Skin epidermis (tissue), 12 donors: Measurements from ENCODE around the gene MACROD2.

Experiments
- H3K27ac ChIP-seq, 21 experiments: fragments of 200-600 bp; sonication (generic) in 11 of 21; one replicate each; pipeline ENCODE4 v1.5.0; 2020; ENCODE audit warnings: mild to moderate bottlenecking in 3 of 21, inconsistent platforms in 2 of 21, moderate library complexity in 2 of 21
- H3K4me3 ChIP-seq, 7 experiments: fragments of 200-600 bp; sonication (generic) in 2 of 7; one replicate each; pipeline ENCODE4 v1.5.0; 2020; ENCODE audit warnings: inconsistent platforms in 2 of 7, mild to moderate bottlenecking in 2 of 7, moderate library complexity in 1 of 7

MACROD2 gene

DNA sequence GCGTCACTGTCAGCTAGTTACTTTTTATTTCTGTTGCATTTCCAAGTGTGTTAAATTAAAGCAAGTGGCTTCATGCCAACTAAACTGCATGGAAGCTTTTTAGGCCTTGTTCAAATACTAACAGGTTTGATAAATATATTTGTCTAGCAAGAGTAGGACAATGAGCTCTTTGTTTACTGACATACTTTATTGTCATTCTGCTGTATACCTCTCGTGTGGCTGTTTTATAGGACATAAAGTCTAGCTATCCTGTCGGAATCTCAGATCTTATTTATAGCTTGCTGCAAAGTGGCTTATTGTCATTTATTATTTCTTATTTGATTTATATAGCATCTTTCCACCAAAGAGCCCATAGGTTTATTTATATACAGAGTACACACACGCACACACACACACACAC, 1866.9 kb downstream of the MACROD2 start:
- Histone ChIP-seq H3K4me3 (no peak overlapping the region), H3K27ac (no peak overlapping the region)

DNA sequence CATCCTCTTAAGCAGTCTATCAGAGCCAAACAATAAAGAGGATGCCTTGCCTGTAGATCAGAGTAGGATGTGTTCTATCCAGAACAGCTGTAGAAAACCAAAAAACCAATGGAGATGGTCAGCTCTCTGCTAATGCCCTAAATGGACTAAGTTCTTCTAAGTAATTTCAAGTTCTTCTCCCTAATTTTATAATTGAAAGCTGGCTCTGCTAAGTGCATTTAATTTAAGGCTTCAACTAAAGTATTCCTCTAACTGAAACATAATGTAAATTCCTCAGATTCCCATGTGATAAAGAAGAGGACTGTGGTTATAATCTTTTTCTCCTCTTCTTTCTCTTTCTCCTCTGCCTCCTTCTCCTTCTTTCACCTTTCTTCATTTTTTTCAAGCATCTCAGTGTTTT, 1868.4 kb downstream of the MACROD2 start:
- Histone ChIP-seq H3K27ac (no peak overlapping the region), H3K4me3 (no peak overlapping the region)

DNA sequence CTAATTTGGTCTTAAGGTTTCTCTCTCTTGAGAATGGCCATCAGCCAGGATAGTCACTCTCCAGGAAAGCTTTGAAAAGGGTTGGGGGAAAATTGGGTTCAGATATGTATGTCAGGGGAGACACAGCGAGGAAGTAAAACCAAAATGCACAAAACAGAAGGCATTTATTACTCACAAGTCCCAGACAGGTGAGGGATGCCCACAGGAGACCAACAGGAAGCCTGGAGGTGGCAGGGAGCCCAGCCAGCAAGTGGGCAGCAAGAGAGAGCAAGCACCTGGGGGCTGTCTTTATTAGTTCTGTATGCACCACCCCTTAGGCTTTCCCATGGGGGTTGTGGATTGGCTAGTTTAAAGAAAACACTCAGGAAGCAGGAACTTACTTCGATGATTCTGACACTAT, 1870.2 kb downstream of the MACROD2 start:
- Histone ChIP-seq H3K4me3 (no peak overlapping the region), H3K27ac (no peak overlapping the region)

DNA sequence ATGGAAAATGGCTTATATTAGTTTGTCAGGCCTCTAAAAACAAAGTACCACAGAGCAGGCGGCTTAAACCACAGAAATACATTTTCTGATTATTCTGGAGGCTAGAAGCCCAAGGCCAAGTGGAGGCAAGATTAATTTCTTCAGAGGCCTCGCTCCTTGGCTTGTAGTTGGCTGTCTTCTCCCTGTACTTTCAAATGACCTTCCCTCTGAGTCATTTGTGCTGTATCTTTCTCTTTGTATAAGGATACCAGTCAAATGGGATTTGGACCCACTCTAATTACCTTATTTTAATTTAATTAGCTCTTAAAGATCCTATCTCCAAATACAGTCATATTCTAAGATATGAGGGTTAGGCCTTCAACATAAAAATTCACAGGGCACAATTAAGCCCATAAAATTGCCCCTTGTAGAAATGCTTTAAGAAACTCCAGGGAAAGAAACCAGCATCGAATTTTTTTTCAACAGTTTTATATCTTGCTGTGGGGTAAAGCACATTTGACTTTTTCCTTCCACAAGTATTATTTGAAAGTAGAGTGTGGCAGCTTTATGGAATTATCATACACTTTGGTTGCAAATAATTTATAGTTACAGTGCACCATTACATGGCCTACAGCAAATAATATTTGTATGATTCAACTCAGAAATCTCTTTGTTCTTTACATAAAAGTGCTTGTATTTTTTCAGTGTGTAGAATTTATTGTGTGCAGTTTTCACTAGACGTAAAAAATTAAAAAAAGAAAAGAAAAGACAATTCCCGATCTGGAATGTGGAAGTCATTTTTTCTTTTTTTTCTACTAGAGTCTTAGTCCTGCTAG, 1871.8 kb downstream of the MACROD2 start:
- Histone ChIP-seq H3K4me3 (no peak overlapping the region), H3K27ac (no peak overlapping the region)

DNA sequence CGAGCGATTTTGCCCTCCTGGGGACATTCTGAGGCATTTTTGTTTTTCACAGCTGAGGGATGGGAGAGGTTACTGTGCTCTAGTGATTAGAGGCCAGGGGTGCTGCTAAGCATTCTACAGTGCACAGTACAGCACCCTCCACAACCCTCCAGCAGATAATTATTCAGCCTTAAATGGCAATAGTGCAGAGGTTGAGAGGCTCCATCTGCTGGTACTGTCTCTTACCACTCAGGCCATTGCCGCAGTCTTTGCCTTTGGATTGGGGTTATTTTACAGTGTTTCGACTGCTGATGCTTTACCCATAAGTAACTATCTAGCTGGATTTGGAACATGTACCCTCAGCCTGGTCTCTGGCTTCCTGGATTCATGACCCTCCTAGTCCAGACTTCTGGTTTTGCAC, 1872.6 kb downstream of the MACROD2 start:
- Histone ChIP-seq H3K27ac (no peak overlapping the region), H3K4me3 (no peak overlapping the region)

DNA sequence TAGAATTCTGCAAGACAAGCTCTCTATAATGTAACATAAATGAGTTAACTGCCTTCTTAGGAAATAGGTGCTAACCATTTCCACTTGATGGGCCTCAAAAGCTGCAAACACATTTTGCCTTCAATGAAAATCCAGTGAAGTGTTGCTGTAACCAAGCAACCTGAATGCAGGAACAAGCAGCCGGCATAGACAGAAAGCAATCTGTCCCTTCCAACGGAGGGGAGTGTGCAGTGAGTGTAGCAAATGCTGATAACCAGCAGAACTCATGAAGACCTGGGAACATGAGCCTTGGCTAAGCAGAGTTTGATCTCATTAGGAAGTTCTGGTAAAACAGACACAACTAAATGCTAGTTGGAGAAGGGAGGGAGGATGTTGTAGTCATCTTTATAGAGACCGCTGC, 1880.1 kb downstream of the MACROD2 start:
- H3K27ac ChIP-seq = no peak overlapping the region
- no peak overlapping the region for H3K4me3 ChIP-seq

DNA sequence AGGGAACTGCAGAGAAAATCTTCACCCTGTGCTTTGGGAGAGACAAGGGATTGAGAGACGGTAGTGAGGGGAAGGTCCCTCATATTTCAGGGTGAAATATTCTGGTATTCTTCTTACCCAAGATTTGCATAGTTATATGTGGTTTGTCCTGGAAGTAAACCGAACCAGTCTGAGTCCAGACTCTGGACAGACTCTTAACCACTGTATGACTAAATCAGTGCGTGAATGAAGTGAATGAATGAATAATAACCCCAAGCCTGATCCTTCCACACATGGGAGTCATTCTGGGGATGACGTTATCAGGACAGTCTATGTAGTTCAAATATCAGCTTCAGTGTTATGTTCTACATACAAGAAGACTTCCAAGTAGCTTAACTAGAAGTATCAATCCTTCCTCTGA, 1887.2 kb downstream of the MACROD2 start:
- no peak overlapping the region for H3K27ac ChIP-seq

DNA sequence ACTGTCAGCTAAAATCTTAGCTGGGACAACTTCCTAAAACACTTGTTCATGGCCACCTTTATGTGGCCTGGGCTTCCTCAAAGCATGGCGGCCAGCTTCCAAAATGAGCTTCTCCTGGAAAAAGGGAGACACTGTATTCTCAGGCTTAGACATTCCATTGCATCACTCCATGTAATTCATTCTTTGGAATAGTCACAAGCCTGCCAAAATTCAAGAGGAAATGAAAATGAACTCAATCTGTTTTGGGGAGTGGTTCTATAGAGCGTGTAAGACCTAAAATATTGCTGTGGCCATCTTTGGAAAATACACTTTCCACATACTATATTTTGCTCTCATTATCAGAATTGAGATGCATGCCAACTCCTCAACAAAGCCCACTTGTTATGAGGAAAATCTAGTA, 1890.9 kb downstream of the MACROD2 start:
- Histone ChIP-seq H3K4me3 (no peak overlapping the region), H3K27ac (no peak overlapping the region)

More for the DNA sequence above, 1887.2 kb downstream of the MACROD2 start:
- H3K4me3 ChIP-seq = no peak overlapping the region

DNA sequence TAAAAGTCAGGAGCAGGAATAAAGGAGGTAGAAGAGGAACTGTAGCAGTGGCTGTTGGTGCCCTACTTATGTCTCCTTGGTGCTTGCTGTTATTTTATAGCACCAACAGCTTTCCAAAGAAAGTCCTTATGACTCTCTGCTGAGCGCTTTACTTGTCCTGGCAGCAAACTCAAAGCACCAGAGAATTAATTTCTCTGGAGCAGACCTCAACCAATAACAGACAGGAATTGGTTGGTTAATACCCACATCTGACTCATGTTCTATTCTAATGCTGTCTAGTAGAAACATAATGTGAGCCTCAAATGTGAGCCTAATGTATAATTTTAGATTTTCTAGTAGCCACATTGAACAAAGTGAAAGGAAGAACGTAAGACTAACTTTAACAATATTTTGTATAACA, 1892.1 kb downstream of the MACROD2 start:
- no peak overlapping the region for H3K27ac ChIP-seq

DNA sequence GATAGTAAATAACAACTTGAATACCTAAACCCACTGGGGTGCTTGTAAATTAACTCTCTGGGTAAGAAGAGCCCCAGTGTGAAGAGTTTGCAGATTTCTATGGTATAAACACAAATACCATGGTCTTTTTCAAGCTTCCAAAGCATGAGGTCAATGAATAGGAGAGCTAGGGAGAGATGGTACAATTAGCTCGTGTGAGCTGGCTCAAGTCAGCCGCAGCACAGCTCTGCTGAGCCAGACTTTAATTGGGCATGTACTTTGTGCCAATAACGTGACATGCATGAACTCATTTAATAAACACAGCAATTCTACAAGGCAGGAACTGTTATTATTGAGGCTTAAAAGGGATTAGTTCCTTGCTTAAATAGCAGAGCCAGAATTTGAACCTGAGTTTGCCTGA, 1893.7 kb downstream of the MACROD2 start:
- Histone ChIP-seq H3K4me3 (no peak overlapping the region), H3K27ac (no peak overlapping the region)

More for the DNA sequence above, 1892.1 kb downstream of the MACROD2 start:
- no peak overlapping the region for H3K4me3 ChIP-seq

DNA sequence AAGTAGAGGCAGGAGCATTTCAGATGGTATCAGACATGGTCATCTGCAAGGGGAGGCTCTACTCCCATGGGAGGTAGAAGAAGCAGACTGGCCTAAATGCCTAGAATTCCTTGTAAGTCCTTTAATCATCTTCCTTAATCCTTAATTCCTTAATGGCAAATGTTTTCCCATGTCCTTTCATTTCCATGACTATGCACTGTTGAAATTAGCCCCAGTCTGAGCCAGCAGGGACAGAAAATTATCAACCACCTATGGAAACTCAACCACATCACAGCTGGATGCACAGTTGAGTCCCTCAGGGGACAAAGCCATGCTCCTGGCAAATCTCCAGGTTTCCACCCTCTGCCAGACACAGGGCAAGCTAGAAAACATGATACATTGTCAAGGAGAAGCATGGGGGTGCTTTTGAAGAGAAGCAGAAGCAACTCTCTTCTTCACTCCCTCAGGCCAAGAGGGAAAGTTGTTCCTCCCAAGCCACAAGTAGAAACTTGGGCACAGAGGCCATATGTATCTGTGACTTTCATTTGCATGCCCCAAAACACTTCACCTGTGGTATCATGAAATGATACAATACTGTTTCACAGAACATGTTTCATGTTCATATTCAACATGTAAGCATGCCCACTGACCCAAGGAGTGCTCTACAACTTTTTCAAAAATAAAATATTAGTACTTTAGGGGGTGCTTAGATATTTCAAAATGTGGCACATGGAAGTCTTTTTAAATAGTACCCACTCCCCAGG, 1894.4 kb downstream of the MACROD2 start:
- no peak overlapping the region for H3K27ac ChIP-seq
- no peak overlapping the region for H3K4me3 ChIP-seq

DNA sequence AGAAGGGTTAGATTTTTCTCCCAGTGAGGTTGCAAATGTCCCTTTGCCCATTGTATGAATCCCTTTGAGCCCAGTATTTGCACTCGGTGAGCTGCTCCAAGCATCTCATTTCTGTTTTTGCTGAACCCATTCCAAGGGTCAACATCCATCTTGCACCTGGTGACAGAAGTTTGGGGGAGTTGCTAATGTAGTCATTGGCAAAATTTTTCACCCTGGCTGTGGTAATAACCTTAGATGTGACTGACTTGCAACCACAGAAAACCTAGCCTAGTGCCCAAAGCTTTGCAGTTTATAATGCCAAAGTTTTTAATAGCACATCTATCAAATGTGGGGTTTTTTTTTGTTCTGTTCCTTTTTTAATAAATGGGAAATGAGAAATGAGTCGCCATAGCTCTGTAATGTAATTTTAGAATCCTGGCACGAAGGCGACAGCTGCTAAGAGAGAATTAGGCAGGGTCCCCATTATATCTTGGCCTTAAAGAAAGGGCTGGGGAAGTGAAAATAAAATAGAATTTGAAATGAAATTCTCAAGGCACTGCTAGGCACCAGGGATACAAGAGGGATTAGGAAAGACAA, 1895.2 kb downstream of the MACROD2 start:
- Histone ChIP-seq H3K4me3 (no peak overlapping the region), H3K27ac (no peak overlapping the region)

DNA sequence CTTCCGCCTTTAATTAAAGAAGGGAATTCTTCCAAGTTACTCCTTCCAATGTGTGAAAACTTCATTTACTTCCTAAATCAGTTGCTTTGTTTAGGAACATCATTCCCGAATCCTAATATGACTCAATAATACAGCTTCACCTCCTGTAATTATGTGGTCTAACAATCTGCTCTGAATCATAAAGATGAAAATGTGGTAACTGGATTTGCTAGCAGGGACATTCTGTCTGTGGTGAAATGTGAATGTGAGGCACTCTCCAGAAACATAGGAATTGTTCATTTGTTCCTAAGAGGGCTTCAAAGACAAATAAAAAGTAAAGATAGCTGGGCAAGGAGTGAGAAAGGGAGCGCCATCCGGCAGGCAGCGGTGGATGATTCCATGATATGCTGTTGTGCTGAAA, 1899.8 kb downstream of the MACROD2 start:
- Histone ChIP-seq H3K4me3 (no peak overlapping the region), H3K27ac (peak overlapping the region in 1 of 21 experiments; percentile 17)

DNA sequence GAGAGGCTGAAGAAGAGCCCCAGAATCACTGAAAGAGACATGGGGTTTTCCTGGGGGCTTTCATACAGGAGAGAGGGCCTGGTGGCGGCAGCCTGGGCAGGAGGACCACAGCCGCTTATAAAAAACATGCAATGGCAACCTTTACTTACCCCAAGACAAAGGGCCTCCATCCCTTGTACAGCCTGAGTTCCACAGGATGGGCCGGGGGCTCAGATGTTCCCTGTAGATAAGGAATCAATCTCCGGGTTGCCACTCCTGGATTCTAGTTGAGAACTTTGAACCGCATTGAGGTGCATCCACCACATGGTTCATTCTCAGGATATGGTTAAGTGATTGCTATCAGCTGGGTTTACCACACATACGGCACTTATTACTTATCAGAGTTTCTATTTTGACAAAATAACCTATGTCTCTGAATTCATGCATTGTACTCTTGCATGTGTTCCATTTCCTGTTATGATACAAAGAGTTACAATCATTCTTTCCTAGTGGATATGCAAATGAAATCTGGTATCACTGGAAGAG, 1900.3 kb downstream of the MACROD2 start:
- Histone ChIP-seq H3K27ac (peak overlapping the region in 1 of 21 experiments; percentile 17), H3K4me3 (no peak overlapping the region)

DNA sequence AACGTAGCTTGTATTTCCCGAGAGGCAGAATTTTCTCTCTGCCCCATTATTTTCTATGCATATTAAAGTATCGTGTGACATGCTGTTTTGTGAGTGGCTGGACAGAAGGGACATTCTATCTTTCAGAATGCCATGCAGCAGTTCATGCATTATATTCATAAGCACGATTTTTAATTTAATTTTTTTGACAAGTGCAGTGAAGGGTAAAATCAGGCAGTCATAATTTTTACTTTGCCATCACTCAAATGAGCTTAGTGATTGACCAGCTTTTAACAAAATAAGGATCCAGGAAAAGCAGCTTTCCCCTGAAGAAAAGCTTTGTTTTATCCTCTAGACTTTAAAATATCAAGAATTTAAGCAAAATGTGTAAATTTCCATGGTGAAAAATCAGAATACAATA, 1904.7 kb downstream of the MACROD2 start:
- Histone ChIP-seq H3K4me3 (no peak overlapping the region), H3K27ac (no peak overlapping the region)

DNA sequence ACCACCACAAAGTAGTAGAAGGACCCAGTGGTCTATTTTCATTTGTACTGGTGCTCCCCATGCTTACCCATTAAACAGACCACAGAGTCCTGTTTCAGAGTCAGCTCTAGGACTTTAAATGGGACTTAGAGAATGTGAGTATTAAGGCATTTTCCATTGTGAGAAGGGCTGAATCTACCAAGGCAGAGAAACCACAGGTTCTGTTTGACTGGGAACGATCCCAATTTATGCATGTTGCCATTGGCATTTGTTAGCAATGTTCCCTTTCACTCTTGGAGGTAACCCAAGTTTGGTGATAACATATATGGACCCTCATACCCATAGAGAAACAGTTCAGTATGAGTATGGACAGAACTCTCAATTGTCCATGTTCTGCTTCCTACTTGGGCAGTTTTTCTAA, 1905.1 kb downstream of the MACROD2 start:
- Histone ChIP-seq H3K4me3 (no peak overlapping the region), H3K27ac (no peak overlapping the region)

DNA sequence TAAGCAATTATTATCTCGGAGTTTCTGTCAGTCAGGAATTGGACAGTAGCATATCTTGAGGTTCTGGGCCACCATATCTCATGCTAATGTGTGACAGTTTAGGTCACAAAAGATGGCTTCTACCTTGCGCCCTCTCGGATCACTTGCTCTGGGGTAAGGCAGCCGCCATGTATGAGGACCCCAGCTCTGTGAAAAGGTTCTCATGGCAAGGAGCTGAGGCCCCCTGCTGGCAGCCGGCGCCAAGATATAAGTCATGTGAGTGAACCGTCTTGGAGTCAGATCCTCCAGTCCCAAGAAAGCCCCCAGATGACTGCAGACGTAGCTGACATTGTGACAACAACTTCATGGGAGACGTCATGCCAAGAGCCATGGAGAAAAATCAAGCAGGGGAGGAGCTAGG, 1907.2 kb downstream of the MACROD2 start:
- H3K4me3 ChIP-seq = no peak overlapping the region
- H3K27ac ChIP-seq = no peak overlapping the region

DNA sequence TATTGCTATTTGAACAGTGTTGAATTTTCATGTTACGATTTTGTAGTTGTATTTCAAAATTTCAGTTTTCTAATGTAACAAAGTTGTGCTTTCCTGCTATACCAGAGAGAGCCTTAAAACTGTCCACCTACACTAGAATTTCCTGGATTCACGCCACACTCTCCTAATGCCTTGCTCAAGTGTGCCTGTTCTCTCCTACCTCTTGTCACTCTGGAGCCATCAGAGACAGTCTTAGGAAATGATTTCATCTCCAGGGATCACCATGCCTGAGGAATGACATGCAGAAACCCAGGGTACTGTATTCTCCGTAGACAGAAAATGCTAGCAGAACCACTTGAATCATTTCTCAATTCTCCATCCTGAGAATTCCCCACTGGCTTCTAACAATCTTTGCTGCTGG, 1910.3 kb downstream of the MACROD2 start:
- H3K27ac ChIP-seq = no peak overlapping the region
- H3K4me3 ChIP-seq = no peak overlapping the region

DNA sequence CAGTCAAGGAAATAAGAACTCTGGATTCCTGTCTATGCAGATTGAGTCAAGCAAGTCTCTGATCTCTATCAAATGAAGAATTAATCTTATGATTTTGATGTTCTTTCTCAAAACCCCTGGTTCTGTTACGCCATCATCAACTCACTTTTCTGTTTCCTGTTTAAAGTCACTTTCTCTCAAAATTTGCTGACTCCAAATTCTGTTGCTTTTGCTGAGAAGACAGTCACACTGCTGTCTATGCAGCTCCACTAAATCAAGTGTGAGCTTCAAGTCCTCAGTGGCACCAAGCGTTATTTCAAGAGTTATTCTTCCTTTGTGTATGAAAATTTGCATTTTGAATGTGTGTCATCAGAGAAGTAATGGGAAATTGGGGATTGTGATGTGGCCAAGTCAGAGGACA, 1914.7 kb downstream of the MACROD2 start:
- Histone ChIP-seq H3K4me3 (no peak overlapping the region), H3K27ac (no peak overlapping the region)

DNA sequence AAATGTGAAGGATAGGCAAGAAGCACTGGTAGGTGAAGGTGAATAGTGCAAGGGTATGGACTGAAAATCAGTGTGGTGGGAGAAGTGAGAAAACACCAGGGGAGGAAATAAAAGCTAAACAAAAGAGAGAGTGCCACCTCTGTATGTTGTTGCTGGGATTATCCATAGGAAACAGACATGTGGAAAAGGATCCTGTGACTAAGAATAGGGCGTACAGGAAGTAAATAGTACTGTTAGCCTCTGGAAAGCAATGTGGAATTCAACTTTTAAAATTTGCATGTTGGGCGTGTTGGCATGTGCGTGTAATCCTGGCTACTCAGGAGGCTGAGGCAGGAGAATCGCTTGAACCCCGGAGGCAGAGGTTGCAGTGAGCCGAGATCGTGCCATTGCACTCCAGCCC, 1916.3 kb downstream of the MACROD2 start:
- H3K27ac ChIP-seq = no peak overlapping the region
- H3K4me3 ChIP-seq = no peak overlapping the region
